Measurements from ENCODE around the gene EVA1B.

EVA1B gene

DNA sequence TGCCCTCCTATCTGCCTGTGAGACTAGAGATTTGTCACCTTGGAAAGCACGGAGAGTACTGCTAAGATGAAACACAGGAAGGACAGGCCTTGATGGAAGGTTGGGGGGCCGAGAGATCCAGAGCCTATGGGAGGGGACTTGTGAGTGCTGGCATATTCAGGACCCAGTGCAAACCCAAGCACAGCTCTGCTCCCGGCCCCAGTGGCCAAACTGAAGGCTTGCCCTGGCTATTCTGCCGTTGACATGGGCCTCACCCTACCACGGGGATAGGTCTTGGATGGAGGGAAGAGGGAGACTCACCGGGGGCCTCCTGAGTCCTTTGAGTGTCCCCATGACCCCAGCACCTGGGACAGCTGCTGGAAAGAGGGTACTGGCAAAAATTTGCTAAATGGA, 4.6 kb upstream of the EVA1B start:
- TF ChIP-seq, protein P1, sequence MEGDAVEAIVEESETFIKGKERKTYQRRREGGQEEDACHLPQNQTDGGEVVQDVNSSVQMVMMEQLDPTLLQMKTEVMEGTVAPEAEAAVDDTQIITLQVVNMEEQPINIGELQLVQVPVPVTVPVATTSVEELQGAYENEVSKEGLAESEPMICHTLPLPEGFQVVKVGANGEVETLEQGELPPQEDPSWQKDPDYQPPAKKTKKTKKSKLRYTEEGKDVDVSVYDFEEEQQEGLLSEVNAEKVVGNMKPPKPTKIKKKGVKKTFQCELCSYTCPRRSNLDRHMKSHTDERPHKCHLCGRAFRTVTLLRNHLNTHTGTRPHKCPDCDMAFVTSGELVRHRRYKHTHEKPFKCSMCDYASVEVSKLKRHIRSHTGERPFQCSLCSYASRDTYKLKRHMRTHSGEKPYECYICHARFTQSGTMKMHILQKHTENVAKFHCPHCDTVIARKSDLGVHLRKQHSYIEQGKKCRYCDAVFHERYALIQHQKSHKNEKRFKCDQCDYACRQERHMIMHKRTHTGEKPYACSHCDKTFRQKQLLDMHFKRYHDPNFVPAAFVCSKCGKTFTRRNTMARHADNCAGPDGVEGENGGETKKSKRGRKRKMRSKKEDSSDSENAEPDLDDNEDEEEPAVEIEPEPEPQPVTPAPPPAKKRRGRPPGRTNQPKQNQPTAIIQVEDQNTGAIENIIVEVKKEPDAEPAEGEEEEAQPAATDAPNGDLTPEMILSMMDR (IDR thresholded peaks at IDR 0.05; ENCODE audit: poor library complexity, severe bottlenecking) = no peak
- Histone ChIP-seq H3K4me3 (ENCODE audit: severe bottlenecking) (no peak overlapping the region), H3K36me3 (ENCODE audit: low read depth) (no peaks in the 10 kb centered on the region), H3K4me1 (ENCODE audit: insufficient read depth, poor library complexity, severe bottlenecking) (no peaks in the 10 kb centered on the region), H3K27me3 (ENCODE audit: insufficient read depth, poor library complexity, severe bottlenecking) (no peaks in the 10 kb centered on the region), H3K9me3 (ENCODE audit: severe bottlenecking) (no peaks in the 10 kb centered on the region), H3K27ac (ENCODE audit: poor library complexity, severe bottlenecking) (no peak overlapping the region)
- no peak for DNase-seq (ENCODE audit: low spot score)
- no peak for ATAC-seq (ENCODE audit: low read depth)

- Histone ChIP-seq H3K27ac (ENCODE audit: poor library complexity, severe bottlenecking) (no peak overlapping the region), H3K4me1 (ENCODE audit: insufficient read depth, poor library complexity, severe bottlenecking) (no peaks in the 10 kb centered on the region), H3K36me3 (ENCODE audit: low read depth) (no peaks in the 10 kb centered on the region), H3K9me3 (ENCODE audit: severe bottlenecking) (no peaks in the 10 kb centered on the region), H3K27me3 (ENCODE audit: insufficient read depth, poor library complexity, severe bottlenecking) (no peaks in the 10 kb centered on the region), H3K4me3 (ENCODE audit: severe bottlenecking) (no peak overlapping the region)
- ATAC-seq (ENCODE audit: low read depth) = peak; percentile 44
- TF ChIP-seq, protein P1 (IDR thresholded peaks at IDR 0.05; ENCODE audit: poor library complexity, severe bottlenecking) = no peak
- DNase-seq (ENCODE audit: low spot score) = no peak
These were observed 4.1 kb upstream of the EVA1B start for GRCh38 chr1:36327421-36328087.

DNA sequence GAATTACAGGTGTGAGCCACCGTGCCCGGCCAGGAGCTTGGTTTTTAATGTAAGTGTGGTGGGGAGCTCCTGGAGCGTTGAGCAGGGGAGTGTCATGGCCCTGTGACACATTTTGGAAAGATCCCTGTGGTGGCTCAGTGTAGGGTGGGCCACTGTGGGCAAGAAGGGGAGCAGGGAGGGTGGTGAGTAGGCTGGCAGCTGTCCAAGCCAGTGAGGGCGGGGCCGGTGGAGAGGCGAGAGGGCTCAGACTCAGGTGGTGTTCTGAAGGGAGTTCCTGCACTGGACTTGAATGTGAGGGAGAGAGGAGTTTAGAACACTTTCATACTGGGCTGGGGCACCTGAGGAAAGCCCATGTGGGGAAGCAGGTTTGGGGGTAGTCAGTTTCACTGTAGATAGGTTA, 3.1 kb upstream of the EVA1B start:
- H3K36me3 ChIP-seq (ENCODE audit: low read depth) = no peaks in the 10 kb centered on the region
- TF ChIP-seq, protein P1 (IDR thresholded peaks at IDR 0.05; ENCODE audit: poor library complexity, severe bottlenecking) = no peak
- no peak overlapping the region for H3K27ac ChIP-seq (ENCODE audit: poor library complexity, severe bottlenecking)

GRCh38 chr1:36324353-36324703, 883 bp upstream of the EVA1B start:
- no peak overlapping the region for H3K4me3 ChIP-seq (ENCODE audit: severe bottlenecking)
- no peaks in the 10 kb centered on the region for H3K4me1 ChIP-seq (ENCODE audit: insufficient read depth, poor library complexity, severe bottlenecking)
- ATAC-seq (ENCODE audit: low read depth) (no peak), DNase-seq (ENCODE audit: low spot score) (no peak)
- TF ChIP-seq, protein P1 (IDR thresholded peaks at IDR 0.05; ENCODE audit: poor library complexity, severe bottlenecking) = no peak
- H3K27me3 ChIP-seq (ENCODE audit: insufficient read depth, poor library complexity, severe bottlenecking) = no peaks in the 10 kb centered on the region
- H3K9me3 ChIP-seq (ENCODE audit: severe bottlenecking) = no peaks in the 10 kb centered on the region
- H3K27ac ChIP-seq (ENCODE audit: poor library complexity, severe bottlenecking) = no peak overlapping the region
- H3K36me3 ChIP-seq (ENCODE audit: low read depth) = no peaks in the 10 kb centered on the region

More for the DNA sequence above, 3.1 kb upstream of the EVA1B start:
- DNase-seq (ENCODE audit: low spot score) (no peak), ATAC-seq (ENCODE audit: low read depth) (peak; percentile 8; the same call in 1 of the 3 replicates)
- Histone ChIP-seq H3K27me3 (ENCODE audit: insufficient read depth, poor library complexity, severe bottlenecking) (no peaks in the 10 kb centered on the region), H3K4me1 (ENCODE audit: insufficient read depth, poor library complexity, severe bottlenecking) (no peaks in the 10 kb centered on the region), H3K9me3 (ENCODE audit: severe bottlenecking) (no peaks in the 10 kb centered on the region), H3K4me3 (ENCODE audit: severe bottlenecking) (no peak overlapping the region)
